COLO668 (cell line): ENCODE measurements around the gene AGBL5.
"Not testable (repeated sequence)": the region's sequence is repeated elsewhere in the genome, so short reads cannot be mapped to it uniquely, and the experiment has no call there.

Source experiments
- DNase-seq: peaks from one replicate; lab custom pipeline; 2025; ENCODE audit not compliant: unreplicated experiment; lab: John Stamatoyannopoulos, UW

AGBL5 gene

GRCh38 chr2:27115519-27115918 is 64.1 kb downstream of the AGBL5 start:
- no peak for DNase-seq

DNA sequence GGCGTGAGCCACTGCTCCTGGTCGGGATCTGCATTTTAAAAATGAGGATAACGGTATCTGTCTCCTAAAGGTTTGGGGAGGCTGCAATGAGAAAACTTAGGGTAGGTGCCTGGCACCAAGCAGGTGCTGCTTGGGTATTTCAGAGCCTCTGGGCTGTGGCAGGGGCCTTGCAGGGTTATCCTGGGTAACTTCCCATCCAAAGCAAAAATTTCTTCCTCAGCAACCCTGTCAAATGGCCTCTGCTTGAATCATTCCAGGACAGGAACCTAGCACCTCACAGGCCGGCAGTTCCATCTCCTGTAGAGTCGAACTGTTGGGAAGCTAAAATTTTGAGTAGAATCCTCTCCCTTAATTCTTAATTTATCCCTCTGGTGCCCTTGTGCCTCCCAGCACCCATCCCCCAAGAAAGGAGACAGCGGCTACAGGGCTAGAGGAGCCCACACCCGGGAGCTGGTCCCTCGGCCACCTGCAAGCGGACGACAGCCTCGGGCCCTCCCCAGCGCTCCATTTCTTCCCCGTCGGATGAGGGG is 66.6 kb downstream of the AGBL5 start:
- DNase-seq: no peak

GRCh38 chr2:27118525-27119329 is 67.3 kb downstream of the AGBL5 start, which contains the start of gene CGREF1:
Gene CGREF1, minus strand, starts transcription at chr2:27119128. Its CDS starts 14,762 bp downstream, at chr2:27104366.
- DNase-seq: peak; percentile 40

DNA sequence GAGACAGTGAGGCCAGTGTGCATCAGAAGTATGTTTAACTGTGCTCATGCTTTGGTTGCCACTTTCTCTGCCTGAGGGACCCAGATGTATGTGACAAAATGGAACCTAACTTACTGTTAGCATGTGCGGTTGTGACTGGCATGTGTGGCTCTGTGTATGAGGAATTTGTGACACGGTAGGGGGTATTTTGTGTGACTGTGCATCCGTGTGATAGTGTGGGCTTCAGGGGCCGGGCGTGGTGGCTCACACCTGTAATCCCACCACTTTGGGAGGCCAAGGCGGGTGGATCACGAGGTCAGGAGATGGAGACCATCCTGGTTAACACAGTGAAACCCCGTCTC is 67.8 kb downstream of the AGBL5 start:
- not testable (repeated sequence) for DNase-seq
